GM21526 (cell line): Measurements from ENCODE around the gene SH3YL1.
A peak's percentile ranks its signal among the peaks of the same experiment; 100 is the strongest.

Experiments used
- ATAC-seq: cut with Tn5 transposase; IDR thresholded peaks from one replicate; pipeline ENCODE4 v1.9.1; 2021; ENCODE audit warnings: moderate library complexity; ENCODE audit not compliant: unreplicated experiment, low FRiP score

The SH3YL1 gene

GRCh38 chr2:282371-283263 lies 18.8 kb upstream of the SH3YL1 start:
- ATAC-seq: no peak

GRCh38 chr2:281381-281780 lies 17.5 kb upstream of the SH3YL1 start:
- no peak for ATAC-seq

- no peak for ATAC-seq
Observed at GRCh38 chr2:280650-281110, 16.8 kb upstream of the SH3YL1 start.

- no peak for ATAC-seq
Observed at GRCh38 chr2:279956-280649, 16.3 kb upstream of the SH3YL1 start.

- no peak for ATAC-seq
Observed at GRCh38 chr2:279366-279765, 15.5 kb upstream of the SH3YL1 start.

- ATAC-seq: no peak
Observed at GRCh38 chr2:278927-279320, 15.1 kb upstream of the SH3YL1 start.

- no peak for ATAC-seq
Observed at GRCh38 chr2:278312-278926, 14.6 kb upstream of the SH3YL1 start.

GRCh38 chr2:275466-275865 lies 11.6 kb upstream of the SH3YL1 start:
- peak; percentile 97 for ATAC-seq

- ATAC-seq: no peak
Observed at GRCh38 chr2:274503-274902, 10.7 kb upstream of the SH3YL1 start.

- ATAC-seq: no peak
Observed at GRCh38 chr2:273333-273732, 9.5 kb upstream of the SH3YL1 start.

GRCh38 chr2:271917-272316 lies 8.1 kb upstream of the SH3YL1 start:
- ATAC-seq: no peak

- no peak for ATAC-seq
Observed at GRCh38 chr2:270861-271260, 7.0 kb upstream of the SH3YL1 start.

GRCh38 chr2:269356-270030 lies 5.7 kb upstream of the SH3YL1 start:
- no peak for ATAC-seq

GRCh38 chr2:268323-268722 lies 4.5 kb upstream of the SH3YL1 start:
- ATAC-seq: no peak

- peak; percentile 88 for ATAC-seq
Observed at GRCh38 chr2:264493-265468, 949 bp upstream of the SH3YL1 start, which contains the start of gene ACP1. Gene ACP1, plus strand, starts transcription at chr2:264947. Its CDS starts 18 bp downstream, at chr2:264965.

GRCh38 chr2:263022-263738 lies 652 bp downstream of the SH3YL1 start:
- no peak for ATAC-seq

GRCh38 chr2:262117-262516 lies 1.7 kb downstream of the SH3YL1 start:
- no peak for ATAC-seq

GRCh38 chr2:260507-261161 lies 3.2 kb downstream of the SH3YL1 start:
- ATAC-seq: no peak
